HG03571 (cell line): ENCODE data around the gene AIG1.
"Not testable (repeated sequence)": the region's sequence is repeated elsewhere in the genome, so short reads cannot be mapped to it uniquely, and the experiment has no call there.

ENCODE experiments used
- ATAC-seq: cut with Tn5 transposase; IDR thresholded peaks from one replicate; pipeline ENCODE4 v1.9.1; 2021; ENCODE audit not compliant: unreplicated experiment

AIG1 gene

DNA sequence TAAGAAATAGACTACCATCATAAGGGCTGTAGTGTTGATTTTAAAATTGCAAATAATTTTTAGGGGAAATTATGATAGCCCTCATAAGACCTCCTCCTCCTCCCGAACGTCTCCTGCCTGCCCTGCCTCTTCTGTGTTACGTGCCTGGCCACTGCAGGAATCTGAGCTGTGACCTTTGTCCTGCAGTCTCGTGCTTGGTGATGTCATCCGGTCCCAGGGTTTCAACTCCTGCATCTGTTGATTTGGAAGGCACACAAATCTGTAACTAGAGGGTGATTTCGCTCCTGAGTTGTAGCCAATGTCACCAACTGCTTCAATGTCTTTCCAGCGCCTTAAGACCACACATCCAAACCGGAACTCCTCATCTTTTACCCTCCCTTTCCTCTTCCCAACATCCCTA lies 163.2 kb downstream of the AIG1 start:
- ATAC-seq: no peak

DNA sequence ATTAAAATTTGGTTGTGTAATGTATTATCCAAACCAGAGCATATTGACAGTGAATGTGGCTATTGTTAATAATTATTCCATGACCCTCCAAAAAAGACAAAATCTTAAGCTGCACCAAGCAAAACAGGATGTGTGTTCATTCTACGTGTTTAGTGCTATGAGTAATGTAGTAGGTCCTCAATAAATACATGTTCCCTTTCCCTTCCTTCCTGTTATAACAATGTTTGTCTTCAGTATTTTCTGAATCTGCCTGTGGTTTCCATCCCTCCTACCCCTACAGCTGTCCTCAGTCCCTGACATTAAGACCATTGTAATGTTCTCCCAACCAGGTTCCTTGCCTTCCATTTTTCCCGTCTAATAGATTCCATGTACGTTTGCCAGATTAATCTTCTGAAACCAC lies 163.8 kb downstream of the AIG1 start:
- ATAC-seq: no peak

DNA sequence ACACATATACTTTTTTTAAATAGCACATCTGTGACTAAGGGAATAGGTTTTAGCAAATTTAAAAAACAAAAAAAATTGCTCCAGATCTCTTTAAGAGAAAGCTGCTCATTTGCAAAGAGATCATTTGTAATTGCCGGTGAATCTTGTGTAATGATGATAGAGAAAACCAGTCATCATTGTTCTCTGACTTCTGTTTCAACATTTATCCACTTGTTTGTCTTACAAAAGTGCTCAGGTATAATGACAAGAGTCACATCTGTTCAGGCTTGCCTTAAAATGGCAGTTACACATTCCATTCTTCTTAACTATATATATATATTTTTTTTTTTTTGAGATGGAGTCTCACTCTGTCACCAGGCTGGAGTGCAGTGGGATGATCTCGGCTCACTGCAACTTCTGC lies 165.2 kb downstream of the AIG1 start:
- ATAC-seq: no peak

DNA sequence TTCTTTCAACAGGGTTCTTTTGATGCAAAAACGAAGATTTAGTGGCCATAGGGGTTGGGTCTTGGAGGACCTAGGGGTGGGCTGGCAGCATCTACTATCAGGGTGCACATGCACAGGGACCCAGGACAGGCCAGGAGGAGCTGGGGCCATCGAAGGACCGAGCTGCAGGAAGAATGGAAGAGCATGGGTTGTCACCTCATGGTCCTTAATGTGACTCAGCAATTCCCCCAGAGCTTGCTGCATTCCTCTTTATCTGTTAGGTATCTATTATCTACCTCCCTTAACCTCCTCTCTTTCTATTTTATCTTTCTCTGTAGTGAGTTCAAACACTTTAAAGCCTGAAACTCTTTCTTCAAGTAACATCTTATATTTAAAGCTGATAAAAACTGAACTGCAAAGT lies 167.0 kb downstream of the AIG1 start:
- no peak for ATAC-seq

DNA sequence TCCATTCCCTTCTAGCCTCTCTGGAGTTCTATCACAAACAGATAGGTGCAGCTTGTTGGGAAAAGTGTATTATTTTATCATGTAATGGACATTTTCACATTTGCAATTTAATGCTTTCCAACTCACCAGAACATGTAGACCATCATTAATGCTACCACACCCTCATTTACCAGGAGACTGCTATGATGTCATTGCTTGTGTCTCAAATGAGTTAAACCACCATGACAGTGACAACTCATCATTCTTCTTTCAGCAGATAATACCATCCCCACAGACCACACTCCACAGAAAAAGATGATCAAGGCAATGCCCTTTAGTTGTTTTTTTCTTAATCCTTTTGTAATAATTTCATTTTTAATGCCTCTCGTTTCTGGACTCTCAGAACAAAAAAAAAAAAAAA lies 168.7 kb downstream of the AIG1 start:
- no peak for ATAC-seq

DNA sequence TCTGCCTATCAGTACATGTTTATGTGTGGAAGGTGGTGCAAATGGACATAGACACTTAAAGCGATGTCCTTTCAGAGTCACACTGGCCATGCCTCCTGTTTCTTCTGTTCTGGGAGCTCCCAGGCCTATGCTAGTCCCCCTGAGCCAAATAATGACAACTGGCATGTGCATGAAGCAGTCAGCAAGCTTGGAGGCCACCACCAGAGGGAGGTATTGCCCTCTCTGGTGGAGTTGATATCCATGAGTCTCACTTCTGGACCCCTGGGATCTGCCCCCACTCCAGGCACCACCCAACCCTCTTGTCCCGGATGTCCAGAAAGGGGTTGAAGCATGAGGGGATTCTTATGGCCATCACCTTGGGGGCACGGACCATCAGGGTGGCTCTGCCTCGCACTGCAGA lies 172.2 kb downstream of the AIG1 start:
- no peak for ATAC-seq

DNA sequence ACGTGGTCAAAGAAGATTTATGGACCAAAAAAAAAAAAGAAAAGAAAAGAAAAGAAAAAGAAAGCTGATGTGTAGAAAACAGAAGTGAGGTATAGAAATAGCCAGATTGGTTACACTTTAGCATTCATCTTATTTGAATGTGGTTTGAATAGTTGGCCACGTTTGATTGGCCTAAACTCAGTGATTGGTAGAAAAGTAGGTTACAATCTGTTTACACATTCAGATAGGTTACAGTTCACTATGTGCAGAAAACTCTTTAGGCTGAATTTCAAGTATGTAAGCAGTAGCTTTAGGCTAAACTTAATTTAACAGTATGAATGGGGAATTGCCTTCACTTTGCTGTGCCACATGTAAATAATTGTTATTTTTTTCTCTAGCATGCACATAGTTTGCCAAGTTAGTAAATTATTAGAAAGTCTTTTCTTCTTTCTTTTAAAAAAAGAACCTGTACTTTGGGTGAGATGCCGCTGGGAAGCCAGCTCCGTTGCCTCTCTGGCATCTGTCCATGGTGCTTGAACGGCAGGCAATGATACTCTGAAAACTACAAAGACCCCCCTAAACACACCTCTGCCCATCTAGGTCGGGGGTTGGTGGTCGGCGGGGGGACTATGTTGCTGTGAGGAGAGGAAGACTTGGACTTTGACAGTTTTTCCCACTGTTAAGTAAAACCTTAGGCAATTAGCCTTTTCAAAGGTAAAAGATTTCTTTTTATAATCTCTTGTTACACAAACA lies 173.0 kb downstream of the AIG1 start:
- no peak for ATAC-seq

DNA sequence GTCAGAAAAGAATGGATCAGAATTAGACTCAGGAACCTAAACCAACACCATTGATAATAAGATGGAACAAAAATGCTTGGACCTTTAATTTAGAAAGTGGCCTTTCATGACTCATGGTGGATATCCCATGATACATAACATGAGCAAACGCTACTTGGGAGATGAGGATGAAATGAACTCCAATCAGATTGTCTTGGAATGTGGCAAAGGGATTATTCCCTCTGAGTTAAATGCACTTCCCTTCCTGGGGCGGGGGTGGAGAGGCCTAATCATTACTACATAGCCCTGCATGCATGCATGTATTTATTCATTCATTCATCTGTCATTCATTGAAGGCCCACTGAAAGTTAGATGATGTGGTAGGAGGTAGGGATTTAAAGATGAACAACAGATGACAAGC lies 174.0 kb downstream of the AIG1 start:
- no peak for ATAC-seq

DNA sequence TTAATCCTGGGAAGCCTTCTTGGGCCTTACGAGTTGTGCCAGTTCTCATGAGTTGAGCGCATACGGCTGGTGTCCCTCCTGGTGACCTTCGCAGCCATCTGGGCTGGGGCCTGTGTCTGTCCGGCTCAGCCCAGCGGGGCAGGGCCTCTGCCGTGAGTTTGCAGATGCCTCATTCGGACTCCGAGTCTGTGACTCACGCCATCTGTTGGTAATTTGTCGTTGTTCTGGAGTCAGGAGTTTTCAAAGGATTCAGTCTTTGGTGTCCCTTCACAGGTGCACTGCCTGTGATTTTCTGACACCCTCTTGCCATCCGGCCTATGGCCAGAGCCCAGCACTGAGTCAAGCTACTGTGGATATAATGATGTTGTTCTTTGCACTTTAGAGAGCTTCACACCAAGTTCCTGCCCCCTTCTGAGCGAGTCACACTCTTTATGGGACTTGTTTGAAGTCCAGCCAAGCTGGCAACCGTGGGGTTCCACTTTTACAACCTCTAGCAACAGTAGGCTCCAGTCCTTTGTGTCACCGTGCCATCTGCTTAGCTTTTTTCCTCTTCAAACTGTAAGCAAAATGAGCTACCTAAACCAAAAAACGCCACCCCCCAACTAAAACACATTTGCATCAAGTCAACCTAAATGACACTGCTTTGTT lies 175.6 kb downstream of the AIG1 start:
- no peak for ATAC-seq

DNA sequence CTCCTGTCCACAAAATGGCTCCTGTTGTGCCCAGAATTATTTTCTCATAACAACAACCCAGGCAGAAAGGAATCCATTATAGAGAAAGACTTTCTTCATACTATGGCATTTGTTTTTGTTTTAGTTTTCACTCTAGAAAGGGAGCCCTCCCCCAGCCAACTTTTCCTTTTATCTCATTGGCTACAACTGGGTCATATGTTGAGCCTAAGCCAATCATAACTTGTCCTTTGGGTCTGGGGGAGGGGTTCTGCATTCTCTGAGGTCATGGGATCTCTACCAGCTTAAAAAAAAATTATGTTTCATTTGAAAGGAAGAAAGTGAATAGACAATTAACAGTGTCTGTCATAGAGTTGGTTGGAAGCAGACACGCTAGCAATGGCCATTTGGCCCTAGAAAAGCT lies 177.6 kb downstream of the AIG1 start:
- ATAC-seq: no peak

DNA sequence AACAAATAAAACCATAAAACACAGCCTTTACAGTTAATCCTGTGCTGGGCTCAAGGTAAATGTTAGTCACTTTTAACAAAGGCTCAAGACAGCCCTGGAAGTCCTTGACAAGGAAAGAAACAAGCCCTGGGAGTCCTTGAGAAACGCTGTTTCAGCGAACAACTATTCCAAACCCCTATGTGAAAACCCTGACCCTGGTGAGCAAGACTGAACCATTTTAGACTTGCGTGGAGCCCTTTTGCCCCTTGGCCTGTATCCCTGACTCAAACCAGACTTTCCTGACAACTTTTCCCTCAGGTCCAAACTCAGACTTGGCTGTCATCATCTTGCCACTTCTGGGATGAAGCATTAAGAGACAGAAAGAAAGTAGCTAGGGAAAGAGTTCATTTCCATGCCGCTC lies 180.4 kb downstream of the AIG1 start:
- ATAC-seq: no peak

DNA sequence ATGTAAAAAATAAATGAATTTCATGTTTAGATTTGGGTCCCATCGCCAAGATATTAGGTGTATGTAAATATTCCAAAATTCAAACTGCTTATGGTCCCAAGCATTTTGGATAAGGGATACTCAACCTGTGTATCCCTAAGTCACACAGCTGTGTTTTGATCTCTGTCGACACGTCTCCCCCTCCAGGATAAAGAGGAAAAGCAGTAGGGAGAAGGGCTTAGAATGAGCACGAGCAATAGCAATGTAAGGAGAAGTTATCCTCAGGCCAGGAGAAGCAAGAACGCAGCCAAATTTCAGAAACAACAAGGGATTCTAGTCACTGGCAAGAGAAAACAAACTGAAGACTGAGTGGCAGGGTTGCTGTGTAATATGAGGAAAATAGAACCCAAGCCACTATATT lies 181.2 kb downstream of the AIG1 start:
- ATAC-seq: no peak

DNA sequence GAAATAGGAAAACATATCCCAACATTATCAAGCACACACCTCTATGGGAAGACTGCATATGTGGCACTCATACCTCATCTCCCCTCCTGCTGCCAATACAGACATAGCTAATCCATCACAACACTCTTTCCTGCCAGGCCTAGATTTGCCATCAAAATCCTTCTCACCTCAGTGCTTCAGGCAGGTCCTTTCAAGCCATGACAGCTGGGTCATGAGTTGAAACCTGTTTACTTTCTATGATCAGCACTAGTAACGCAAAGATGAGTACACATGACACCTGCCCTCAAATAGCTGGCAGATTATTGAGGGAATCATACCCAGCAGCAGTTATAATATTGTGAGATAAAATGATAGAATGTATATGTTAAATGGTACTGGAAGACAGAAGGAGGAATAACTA lies 183.1 kb downstream of the AIG1 start:
- ATAC-seq: no peak

DNA sequence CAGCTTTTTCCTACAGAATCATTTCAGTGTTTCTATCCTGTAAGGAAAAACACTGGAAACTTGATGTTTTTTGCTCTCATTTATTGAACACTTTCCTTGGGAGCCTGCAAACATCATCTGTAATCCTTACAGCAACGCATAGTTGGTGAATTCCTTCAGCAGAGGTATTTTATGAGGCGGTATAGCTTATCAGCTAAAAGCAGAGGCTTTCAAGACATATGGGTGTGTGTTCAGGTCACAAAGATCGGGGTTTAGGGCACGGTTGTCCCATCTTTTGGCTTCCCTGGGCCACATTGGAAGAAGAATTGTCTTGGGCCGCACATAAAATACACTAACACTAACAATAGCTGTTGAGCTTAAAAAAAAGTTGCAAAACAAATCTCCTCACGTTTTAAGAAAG lies 185.0 kb downstream of the AIG1 start:
- no peak for ATAC-seq

DNA sequence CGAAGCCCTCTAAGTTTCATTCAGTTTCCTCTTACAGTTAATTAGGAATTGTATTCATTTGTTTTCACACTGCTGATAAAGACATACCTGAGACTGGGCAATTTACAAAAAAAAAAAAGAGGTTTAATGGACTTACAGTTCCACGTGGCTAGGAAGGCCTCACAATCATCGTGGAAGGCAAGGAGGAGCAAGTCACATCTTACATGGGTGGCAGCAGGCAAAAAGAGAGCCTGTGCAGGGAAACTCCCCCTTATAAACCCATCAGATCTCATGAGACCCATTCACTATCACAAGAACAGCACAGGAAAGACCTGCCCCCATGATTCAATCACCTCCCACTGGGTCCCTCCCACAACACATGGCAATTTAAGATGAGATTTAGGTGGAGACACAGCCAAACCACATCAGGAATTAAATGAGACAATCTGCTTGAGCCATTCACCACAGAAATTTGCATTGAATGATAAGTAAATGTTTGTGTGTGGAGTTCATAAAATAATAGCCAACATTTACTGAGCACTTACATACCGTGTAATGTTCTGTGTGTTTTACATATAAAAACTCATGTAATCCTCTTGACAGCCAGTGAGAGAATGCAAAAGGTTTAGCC lies 185.6 kb downstream of the AIG1 start:
- ATAC-seq: not testable (repeated sequence)

DNA sequence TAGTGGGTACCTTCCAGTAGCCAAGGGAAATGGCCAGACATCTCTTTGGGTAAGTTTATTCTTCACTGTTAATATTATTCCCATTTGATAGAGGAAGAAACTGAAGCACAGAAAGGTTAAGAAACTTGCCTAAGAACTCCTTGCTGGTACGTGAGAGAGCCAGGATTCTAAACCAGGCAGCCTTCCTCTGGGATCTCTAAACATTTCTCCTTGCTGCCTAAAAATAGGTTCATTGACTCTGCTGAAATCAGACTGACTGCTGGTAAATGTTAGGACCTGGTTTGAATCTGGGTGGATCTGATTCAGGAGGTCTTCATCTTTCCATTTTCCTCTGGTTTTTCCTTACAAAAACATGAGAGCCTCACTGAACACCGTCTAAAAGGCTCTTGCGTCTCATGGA lies 186.9 kb downstream of the AIG1 start:
- no peak for ATAC-seq

DNA sequence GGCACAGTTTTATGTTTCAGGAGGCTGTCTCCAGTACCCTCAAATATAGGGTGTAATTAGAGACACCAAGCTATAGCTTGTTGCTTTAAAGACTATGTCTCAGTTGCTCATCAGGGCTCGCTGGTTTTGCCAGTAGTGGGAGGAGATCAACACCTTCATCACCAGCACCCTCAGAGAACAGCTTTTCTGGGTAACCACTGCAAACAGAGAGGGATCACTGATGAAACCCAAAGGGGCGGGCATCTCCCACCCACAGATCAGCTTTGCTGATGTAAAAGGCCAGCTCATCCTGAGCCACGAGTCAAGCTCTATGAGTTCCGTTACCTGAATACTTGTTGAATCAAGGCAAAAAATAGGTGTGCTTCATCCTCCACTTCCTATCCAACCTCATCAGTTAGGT lies 187.7 kb downstream of the AIG1 start:
- no peak for ATAC-seq

DNA sequence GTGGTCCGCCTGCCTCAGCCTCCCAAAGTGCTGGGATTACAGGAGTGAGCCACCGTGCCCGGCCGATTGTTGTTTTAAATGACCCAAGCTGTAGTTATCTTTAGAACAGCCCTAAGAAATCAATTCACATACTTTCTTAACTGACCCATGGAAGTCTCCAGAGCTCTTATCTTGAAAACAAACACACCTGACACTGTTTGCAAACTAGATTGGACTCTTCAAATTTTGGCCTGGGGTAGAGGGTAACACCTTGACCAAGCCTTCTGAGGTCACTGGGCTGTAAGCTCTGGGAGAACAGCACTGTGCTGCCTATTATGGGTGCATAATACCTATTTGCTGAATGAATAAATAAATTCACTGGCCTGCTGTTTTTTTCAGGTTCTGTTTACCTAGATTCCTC lies 190.6 kb downstream of the AIG1 start:
- ATAC-seq: no peak

DNA sequence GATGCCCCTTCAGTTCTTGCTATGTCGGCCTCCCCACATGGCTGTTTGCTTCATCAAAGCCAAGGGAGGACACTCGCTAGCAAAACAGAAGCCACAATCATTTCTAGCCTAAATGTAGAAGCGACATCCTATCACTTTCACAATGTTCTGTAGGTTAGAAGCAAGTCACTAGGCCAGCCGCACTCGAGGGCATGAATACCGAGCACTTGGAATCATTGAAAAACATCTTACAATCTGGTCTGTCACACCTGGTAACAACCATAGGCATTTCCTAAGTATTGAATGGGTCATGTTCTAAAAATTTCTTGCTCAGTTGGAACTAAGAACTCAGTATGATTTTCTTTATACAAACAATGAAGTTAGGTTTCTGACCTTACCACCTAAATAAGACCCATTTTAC lies 192.3 kb downstream of the AIG1 start:
- ATAC-seq: no peak

DNA sequence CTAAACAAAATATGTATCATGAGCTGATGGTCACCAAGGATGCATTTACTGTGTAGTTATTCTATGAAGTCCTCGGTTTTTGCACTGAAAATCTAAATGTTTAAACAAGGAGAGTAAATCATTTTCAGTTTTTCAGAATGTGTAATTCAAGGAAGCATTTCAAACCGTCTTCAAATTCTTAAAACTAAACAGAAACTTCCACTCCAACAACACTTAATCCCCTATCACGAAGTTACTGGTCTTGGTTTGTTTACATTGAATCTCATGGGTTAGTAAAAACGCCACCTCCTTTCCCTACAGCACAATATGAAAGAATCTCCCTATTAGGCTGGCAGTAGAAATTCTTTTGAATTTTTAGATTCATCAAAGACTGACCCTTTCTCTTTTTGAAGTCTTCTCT lies 192.9 kb downstream of the AIG1 start:
- ATAC-seq: no peak

DNA sequence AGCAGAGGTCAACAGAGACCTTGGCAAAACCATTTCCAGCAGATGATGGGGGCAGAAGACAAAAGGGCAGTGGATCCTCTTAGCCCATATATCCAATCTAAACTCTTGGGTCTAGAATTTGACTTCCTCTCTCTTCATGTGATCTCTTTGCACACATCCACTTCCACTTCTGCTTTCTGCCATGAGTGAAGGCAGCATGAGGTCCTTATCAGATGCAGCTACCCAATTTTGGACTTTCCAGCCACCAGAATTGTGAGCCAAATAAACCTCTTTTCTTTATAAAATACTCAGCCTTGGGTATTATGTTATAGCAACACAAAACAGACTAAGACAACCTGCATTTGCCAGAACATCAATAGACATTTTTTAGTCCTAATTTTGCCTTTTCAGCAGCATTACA lies 198.3 kb downstream of the AIG1 start:
- no peak for ATAC-seq

DNA sequence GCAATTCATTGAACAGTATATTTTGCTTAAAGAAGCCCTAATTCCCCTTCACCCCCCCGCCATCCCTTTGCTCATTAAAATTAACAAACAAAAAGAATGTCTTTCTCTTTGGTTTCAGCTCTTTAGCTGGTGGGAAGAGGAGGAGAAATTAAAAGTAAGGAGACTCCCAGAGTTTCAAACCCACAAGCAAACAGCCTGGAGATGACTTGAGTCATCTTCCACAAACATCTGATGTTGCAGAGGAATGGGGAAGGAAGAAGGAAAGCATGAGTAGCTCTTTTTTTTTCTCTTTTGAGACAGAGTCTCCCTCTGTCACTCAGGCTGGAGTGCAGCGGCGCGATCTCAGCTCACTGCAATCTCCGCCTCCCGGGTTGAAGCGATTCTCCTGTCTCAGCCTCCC lies 200.2 kb downstream of the AIG1 start:
- ATAC-seq: no peak
